ENCODE results near the gene DNASE1L1.

The DNASE1L1 gene

GRCh38 chrX:154378799-154379568 lies 30.1 kb downstream of the DNASE1L1 start, which contains the start of gene EMD (continued):
- no peak for TF ChIP-seq PRDM10 (tag by site-specific recombination; IDR thresholded peaks at IDR 0.05)
- TF ChIP-seq ZNF48 (tag by site-specific recombination; IDR thresholded peaks at IDR 0.05): no peak
- TF ChIP-seq ZSCAN16 (tag by site-specific recombination; IDR thresholded peaks at IDR 0.05): no peak
- no peak for TF ChIP-seq ZNF24 (tag by site-specific recombination; IDR thresholded peaks at IDR 0.05)
- TF ChIP-seq ZNF148 (tag by site-specific recombination; IDR thresholded peaks at IDR 0.05; ENCODE audit: borderline replicate concordance): no peak
- TF ChIP-seq ZBTB7A (tag by site-specific recombination; IDR thresholded peaks at IDR 0.05; ENCODE audit: low read depth): no peak
- no peak for TF ChIP-seq ZNF561 (tag by site-specific recombination; IDR thresholded peaks at IDR 0.05; ENCODE audit: borderline replicate concordance)
- TF ChIP-seq REPIN1 (tag by site-specific recombination; IDR thresholded peaks at IDR 0.05; ENCODE audit: low read depth): no peak
- TF ChIP-seq ZNF558 (tag by site-specific recombination; IDR thresholded peaks at IDR 0.05): no peak
- no peak for TF ChIP-seq ZNF776 (tag by site-specific recombination; IDR thresholded peaks at IDR 0.05; ENCODE audit: borderline replicate concordance)
- TF ChIP-seq ZNF184 (tag by site-specific recombination; IDR thresholded peaks at IDR 0.05): no peak
- no peak for TF ChIP-seq ZNF366 (tag by site-specific recombination; conservative IDR thresholded peaks at IDR 0.05)
- TF ChIP-seq ZNF510 (tag by site-specific recombination; IDR thresholded peaks at IDR 0.05; ENCODE audit: insufficient replicate concordance): no peak
- TF ChIP-seq PATZ1 (tag by site-specific recombination; IDR thresholded peaks at IDR 0.05): no peak; the same call in 1 of the 2 replicates
- TF ChIP-seq ZNF623 (tag by site-specific recombination; IDR thresholded peaks at IDR 0.05): no peak
- TF ChIP-seq ZNF416 (tag by site-specific recombination; IDR thresholded peaks at IDR 0.05): no peak
- TF ChIP-seq ZNF664 (tag by site-specific recombination; IDR thresholded peaks at IDR 0.05): no peak
- 0 out of 2 replicates have a peak, but pooled peaks have one; percentile 4 for TF ChIP-seq GLIS1 (tag by site-specific recombination; IDR thresholded peaks at IDR 0.05)
- peak; percentile 93 for TF ChIP-seq KLF9 (tag by site-specific recombination; IDR thresholded peaks at IDR 0.05; ENCODE audit: low read depth)
- TF ChIP-seq ZNF169 (tag by site-specific recombination; IDR thresholded peaks at IDR 0.05): no peak
- no peak for TF ChIP-seq ZNF280C (tag by site-specific recombination; IDR thresholded peaks at IDR 0.05)
- no peak for TF ChIP-seq GLI2 (tag by site-specific recombination; IDR thresholded peaks at IDR 0.05; ENCODE audit: borderline replicate concordance, low read depth)
- TF ChIP-seq KLF10 (tag by site-specific recombination; IDR thresholded peaks at IDR 0.05): peak; percentile 98
- TF ChIP-seq ZSCAN23 (tag by site-specific recombination; IDR thresholded peaks at IDR 0.05): no peak
- no peak for TF ChIP-seq TRIM28 (IDR thresholded peaks at IDR 0.05; ENCODE audit: borderline replicate concordance, low read length)
- TF ChIP-seq KLF7 (tag by site-specific recombination; IDR thresholded peaks at IDR 0.05; ENCODE audit: borderline replicate concordance): 0 out of 2 replicates have a peak, but pooled peaks have one; percentile 6
- no peak for TF ChIP-seq ZNF354C (tag by site-specific recombination; IDR thresholded peaks at IDR 0.05; ENCODE audit: borderline replicate concordance, low read depth)
- TF ChIP-seq IKZF3 (tag by site-specific recombination; IDR thresholded peaks at IDR 0.05): no peak
- TF ChIP-seq SP2 (tag by site-specific recombination; IDR thresholded peaks at IDR 0.05): peak; percentile 92
- TF ChIP-seq SCRT2 (tag by site-specific recombination; IDR thresholded peaks at IDR 0.05): no peak
- TF ChIP-seq ZNF426 (tag by site-specific recombination; IDR thresholded peaks at IDR 0.05): no peak

Measured in HEK293 (cell line).